MM.1S (cell line): ENCODE measurements around the gene CREG1.

Source experiments
- DNase-seq: peaks from one replicate; pipeline ENCODE4 v3.0.0-alpha.2; 2015
- H2AFZ ChIP-seq: fragments of 300-600 bp; sonication (generic); 2 replicates; pipeline ENCODE4 v1.6.0; 2016; ENCODE audit warnings: antibody characterized with exemption, low read length
- H3F3A ChIP-seq: fragments of 300-600 bp; sonication (generic); 2 replicates; pipeline ENCODE4 v1.6.1; 2016; ENCODE audit warnings: mild to moderate bottlenecking, antibody characterized with exemption, low read length, moderate library complexity, mixed read lengths; ENCODE audit not compliant: insufficient read depth
- H3K27ac ChIP-seq: fragments of 300-600 bp; sonication (generic); 2 replicates; pipeline ENCODE4 v1.5.1; 2016; ENCODE audit warnings: mild to moderate bottlenecking, low read length
- H3K27me3 ChIP-seq: fragments of 300-600 bp; sonication (generic); replicated peaks from 2 replicates; pipeline ENCODE4 v1.6.0; 2016; ENCODE audit warnings: low read length; ENCODE audit not compliant: insufficient read depth
- H3K36me3 ChIP-seq: fragments of 300-600 bp; sonication (generic); replicated peaks from 2 replicates; pipeline ENCODE4 v1.6.1; 2016; ENCODE audit warnings: mild to moderate bottlenecking, low read length, mixed read lengths; ENCODE audit not compliant: insufficient read depth
- H3K4me1 ChIP-seq: fragments of 300-600 bp; sonication (generic); 2 replicates; pipeline ENCODE4 v1.6.1; 2016; ENCODE audit warnings: low read length, mixed read lengths
- H3K4me2 ChIP-seq: fragments of 300-600 bp; sonication (generic); 2 replicates; pipeline ENCODE4 v1.6.0; 2016; ENCODE audit warnings: low read depth, low read length
- H3K4me3 ChIP-seq: fragments of 300-600 bp; sonication (generic); 2 replicates; pipeline ENCODE4 v1.5.1; 2016; ENCODE audit warnings: low read length, mixed read lengths
- H3K79me2 ChIP-seq: fragments of 300-600 bp; sonication (generic); 2 replicates; pipeline ENCODE4 v1.6.1; 2016; ENCODE audit warnings: mixed run types, low read length, mixed read lengths
- H3K9ac ChIP-seq: fragments of 300-600 bp; sonication (generic); 2 replicates; pipeline ENCODE4 v1.6.1; 2016; ENCODE audit warnings: low read length, mixed read lengths
- H3K9me2 ChIP-seq: fragments of 300-600 bp; sonication (generic); replicated peaks from 2 replicates; pipeline ENCODE4 v1.6.1; 2016; ENCODE audit warnings: mild to moderate bottlenecking, low read length, mixed read lengths; ENCODE audit not compliant: insufficient read depth
- H3K9me3 ChIP-seq: fragments of 300-600 bp; sonication (generic); replicated peaks from 2 replicates; pipeline ENCODE4 v1.6.1; 2016; ENCODE audit warnings: mild to moderate bottlenecking, low read length, mixed read lengths; ENCODE audit not compliant: insufficient read depth
- H4K20me1 ChIP-seq: fragments of 300-600 bp; sonication (generic); 2 replicates; pipeline ENCODE4 v1.6.1; 2016; ENCODE audit warnings: mild to moderate bottlenecking, low read length, moderate library complexity, mixed read lengths; ENCODE audit not compliant: insufficient read depth
- EZH2 ChIP-seq: fragments of 300-600 bp; sonication (generic); optimal IDR thresholded peaks from 2 replicates; pipeline ENCODE3; 2017; ENCODE audit warnings: low read depth, mild to moderate bottlenecking, antibody characterized with exemption, low read length, mixed read lengths
- EZH2phosphoT487 ChIP-seq: fragments of 300-600 bp; sonication (generic); IDR thresholded peaks from 2 replicates; pipeline ENCODE4 v1.6.1; 2018; ENCODE audit warnings: antibody characterized with exemption, low read length
- TF ChIP-seq, protein P1 (sequence below): fragments of 300-600 bp; sonication (generic); IDR thresholded peaks from 2 replicates; pipeline ENCODE4 v1.5.1; 2016; ENCODE audit warnings: antibody characterized with exemption, low read length, mixed read lengths

CREG1 gene

DNA sequence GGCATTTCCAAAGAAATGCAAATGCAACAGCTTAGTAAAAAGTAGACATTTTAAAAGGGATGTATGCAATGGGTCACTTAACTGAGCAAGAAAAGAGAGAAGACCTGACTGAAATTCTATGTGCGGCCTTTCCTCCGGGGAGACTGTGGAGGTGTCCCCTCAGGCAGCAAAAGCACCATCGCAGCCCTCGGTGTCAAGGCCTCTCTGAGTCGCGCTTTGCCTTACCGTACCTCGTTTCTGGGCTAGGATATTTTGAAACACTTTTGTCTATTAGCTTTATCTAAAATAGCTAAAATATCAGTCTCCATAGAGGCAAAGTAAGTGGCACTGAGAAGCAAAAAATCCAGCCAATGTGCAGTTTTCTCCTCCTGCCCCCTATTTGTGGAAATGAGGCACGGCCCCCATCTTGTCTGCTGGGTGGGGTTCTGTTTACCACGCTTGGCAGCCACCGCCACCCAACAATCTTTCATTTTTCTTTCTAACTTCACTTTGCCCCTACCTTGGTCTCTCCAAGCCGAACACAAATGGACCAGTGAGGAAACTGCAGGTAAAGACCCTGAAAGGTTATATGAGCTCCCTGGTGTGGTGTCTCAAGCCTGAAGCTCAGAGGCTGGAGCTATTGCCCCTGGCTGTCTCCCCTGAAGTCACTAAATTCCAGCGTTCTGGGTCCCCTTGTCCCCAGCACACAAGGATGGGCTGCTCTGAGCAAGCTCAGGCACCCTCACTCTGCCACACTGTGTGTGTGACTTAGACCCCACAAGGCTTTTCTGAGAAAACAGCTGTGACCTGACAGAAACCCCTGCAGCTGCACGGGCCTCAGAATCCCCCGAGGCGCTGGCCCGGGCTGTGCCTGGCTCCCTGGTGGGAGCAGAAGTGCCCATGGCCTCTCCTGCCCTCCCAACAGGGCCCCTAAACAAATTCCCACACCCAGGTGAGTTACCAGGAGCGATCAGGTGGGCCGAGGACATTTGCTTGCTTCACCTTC, 36.9 kb downstream of the CREG1 start:
- 0 out of 2 replicates have a peak, but pooled peaks cover 4% of the 10 kb centered on the region for H3K4me1 ChIP-seq
- no peaks in the 10 kb centered on the region for H3F3A ChIP-seq
- no peaks in the 10 kb centered on the region for H3K79me2 ChIP-seq
- no peak overlapping the region for H3K9ac ChIP-seq
- TF ChIP-seq, protein P1, sequence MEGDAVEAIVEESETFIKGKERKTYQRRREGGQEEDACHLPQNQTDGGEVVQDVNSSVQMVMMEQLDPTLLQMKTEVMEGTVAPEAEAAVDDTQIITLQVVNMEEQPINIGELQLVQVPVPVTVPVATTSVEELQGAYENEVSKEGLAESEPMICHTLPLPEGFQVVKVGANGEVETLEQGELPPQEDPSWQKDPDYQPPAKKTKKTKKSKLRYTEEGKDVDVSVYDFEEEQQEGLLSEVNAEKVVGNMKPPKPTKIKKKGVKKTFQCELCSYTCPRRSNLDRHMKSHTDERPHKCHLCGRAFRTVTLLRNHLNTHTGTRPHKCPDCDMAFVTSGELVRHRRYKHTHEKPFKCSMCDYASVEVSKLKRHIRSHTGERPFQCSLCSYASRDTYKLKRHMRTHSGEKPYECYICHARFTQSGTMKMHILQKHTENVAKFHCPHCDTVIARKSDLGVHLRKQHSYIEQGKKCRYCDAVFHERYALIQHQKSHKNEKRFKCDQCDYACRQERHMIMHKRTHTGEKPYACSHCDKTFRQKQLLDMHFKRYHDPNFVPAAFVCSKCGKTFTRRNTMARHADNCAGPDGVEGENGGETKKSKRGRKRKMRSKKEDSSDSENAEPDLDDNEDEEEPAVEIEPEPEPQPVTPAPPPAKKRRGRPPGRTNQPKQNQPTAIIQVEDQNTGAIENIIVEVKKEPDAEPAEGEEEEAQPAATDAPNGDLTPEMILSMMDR: no peak
- TF ChIP-seq EZH2phosphoT487 (no peak), EZH2 (no peak)
- no peak overlapping the region for H2AFZ ChIP-seq
- no peak overlapping the region for H3K4me3 ChIP-seq
- H3K27ac ChIP-seq: no peak overlapping the region
- H4K20me1 ChIP-seq: no peaks in the 10 kb centered on the region
- no peaks in the 10 kb centered on the region for H3K9me2 ChIP-seq
- no peaks in the 10 kb centered on the region for H3K27me3 ChIP-seq
- H3K9me3 ChIP-seq: no peaks in the 10 kb centered on the region
- no peak for DNase-seq
- no peak overlapping the region for H3K4me2 ChIP-seq
- H3K36me3 ChIP-seq: no peaks in the 10 kb centered on the region

DNA sequence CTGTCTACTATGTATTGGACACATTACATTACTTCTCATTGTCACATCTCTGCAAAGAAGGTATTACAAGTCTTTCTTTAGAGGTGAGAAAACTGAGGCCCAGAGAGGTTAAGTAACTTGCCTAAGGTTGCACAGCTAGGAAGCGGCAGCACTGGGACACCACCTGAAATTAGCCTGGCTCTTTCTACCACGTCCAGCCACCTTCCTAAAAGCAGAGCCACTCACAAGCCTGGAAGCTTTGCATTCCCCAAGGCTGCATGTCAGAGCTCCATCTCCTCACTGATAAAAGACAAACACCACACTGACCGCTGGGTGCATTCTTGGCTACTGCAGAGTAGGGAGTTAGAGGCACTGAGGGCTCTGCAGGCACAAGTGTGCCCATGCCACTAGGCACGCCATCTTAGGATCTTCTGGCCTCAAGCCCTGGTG, 37.7 kb downstream of the CREG1 start:
- H3K9me2 ChIP-seq: no peaks in the 10 kb centered on the region
- H3K9ac ChIP-seq: no peak overlapping the region
- 0 out of 2 replicates have a peak, but pooled peaks cover 4% of the 10 kb centered on the region for H3K4me1 ChIP-seq
- no peaks in the 10 kb centered on the region for H3K27me3 ChIP-seq
- H2AFZ ChIP-seq: no peak overlapping the region
- no peak overlapping the region for H3K4me3 ChIP-seq
- H3K4me2 ChIP-seq: no peak overlapping the region
- DNase-seq: no peak
- TF ChIP-seq EZH2phosphoT487 (no peak), EZH2 (no peak)
- TF ChIP-seq, protein P1: no peak
- H3K79me2 ChIP-seq: no peaks in the 10 kb centered on the region
- H3K9me3 ChIP-seq: no peaks in the 10 kb centered on the region
- H3K27ac ChIP-seq: no peak overlapping the region
- no peaks in the 10 kb centered on the region for H3K36me3 ChIP-seq
- H3F3A ChIP-seq: no peaks in the 10 kb centered on the region
- no peaks in the 10 kb centered on the region for H4K20me1 ChIP-seq

DNA sequence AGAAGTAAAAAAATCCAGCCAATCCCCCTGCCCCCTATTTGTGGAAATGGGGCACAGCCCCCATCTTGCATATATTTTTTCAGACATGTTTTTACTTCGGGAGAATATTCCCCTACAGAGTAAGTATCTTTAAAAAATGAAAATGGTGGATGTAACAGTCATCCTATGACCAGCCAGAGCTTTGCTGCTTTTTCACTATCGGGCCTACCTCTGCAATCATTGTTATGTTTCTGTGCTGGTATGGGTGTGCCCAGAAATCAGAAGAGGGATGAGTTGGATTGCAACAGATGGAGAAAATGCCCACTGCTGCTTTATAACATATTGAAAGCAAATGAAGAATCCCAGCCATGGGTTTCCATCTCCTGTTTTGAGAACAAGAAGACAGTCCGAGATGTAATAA, 38.1 kb downstream of the CREG1 start:
- Histone ChIP-seq H3K9me2 (no peaks in the 10 kb centered on the region), H3K79me2 (no peaks in the 10 kb centered on the region), H3F3A (no peaks in the 10 kb centered on the region), H3K9me3 (no peaks in the 10 kb centered on the region), H3K4me2 (no peak overlapping the region), H3K27me3 (no peaks in the 10 kb centered on the region), H3K36me3 (no peaks in the 10 kb centered on the region), H3K4me3 (no peak overlapping the region), H3K4me1 (0 out of 2 replicates have a peak, but pooled peaks cover 4% of the 10 kb centered on the region), H2AFZ (no peak overlapping the region), H3K27ac (no peak overlapping the region), H4K20me1 (no peaks in the 10 kb centered on the region), H3K9ac (no peak overlapping the region)
- TF ChIP-seq, protein P1: no peak
- DNase-seq: no peak
